B cell (primary cell): ENCODE measurements around the gene PCTP. TPM values are rescaled to one million over a fixed set of nuclear protein-coding genes. Genes with fewer than 3 reads are reported as not detected.

Source experiments
- ATAC-seq: fragments of 200-7000 bp; cut with Tn5 transposase; one replicate; pipeline ENCODE4 v1.10.0; 2021; ENCODE audit warnings: low read depth, mild to moderate bottlenecking, moderate number of reproducible peaks, moderate library complexity
- CTCF ChIA-PET: fragments of 350-600 bp; sonication (Branson Sonifier 250); formaldehyde crosslinking; loops from one replicate; lab custom pipeline; 2021; ENCODE audit warnings: antibody characterized with exemption, inconsistent platforms; lab: Charles Lee
- POLR2A ChIA-PET: fragments of 350-600 bp; sonication (Branson Sonifier 250); formaldehyde crosslinking; loops from one replicate; lab custom pipeline; 2021; ENCODE audit warnings: antibody characterized with exemption; lab: Charles Lee
- DNase-seq: peaks from one replicate; pipeline ENCODE4 v3.0.0; 2013
- H2AFZ ChIP-seq: 2 replicates; pipeline ENCODE4 v1.6.1; 2012; ENCODE audit warnings: mild to moderate bottlenecking, low read depth, low read length; ENCODE audit not compliant: insufficient read depth, poor library complexity, severe bottlenecking
- H3K27ac ChIP-seq, 2 donors: 1 replicate in 1 of 2; 2 replicates in 1 of 2; pipeline ENCODE4 v1.5.1; 2012 to 2013; ENCODE audit warnings: low read length in 2 of 2, mild to moderate bottlenecking in 2 of 2, moderate library complexity in 1 of 2
- H3K27me3 ChIP-seq, 4 experiments: fragments of 200-600 bp in 1 of 4; sonication (generic) in 1 of 4; replicated peaks in 1 of 4; 1 replicate in 2 of 4; 2 replicates in 2 of 4; pipeline versions ENCODE4 v1.6.1 to v1.7.0; 2013 to 2016; ENCODE audit warnings: low read length in 3 of 4, mild to moderate bottlenecking in 2 of 4, mixed read lengths in 1 of 4, moderate library complexity in 1 of 4; ENCODE audit not compliant: insufficient read depth in 4 of 4, control insufficient read depth in 3 of 4; ENCODE audit errors: control extremely low read depth in 1 of 4
- H3K36me3 ChIP-seq, 2 experiments: replicated peaks in 1 of 2; 1 replicate in 1 of 2; 2 replicates in 1 of 2; pipeline versions ENCODE4 v1.6.1 to v1.7.1; 2013; ENCODE audit warnings: low read length in 1 of 2; ENCODE audit not compliant: insufficient read depth in 2 of 2, control insufficient read depth in 1 of 2; ENCODE audit errors: control extremely low read depth in 1 of 2, extremely low read depth in 1 of 2
- H3K4me1 ChIP-seq, 2 donors: fragments of 200-600 bp in 1 of 2; sonication (generic) in 1 of 2; 1 replicate in 1 of 2; 2 replicates in 1 of 2; pipeline versions ENCODE4 v1.5.1 to v1.6.1; 2013 to 2017; ENCODE audit warnings: low read length in 2 of 2; ENCODE audit not compliant: control insufficient read depth in 2 of 2, insufficient read depth in 2 of 2
- H3K4me2 ChIP-seq: replicated peaks from 2 replicates; pipeline ENCODE3; 2012; ENCODE audit warnings: mild to moderate bottlenecking, low read depth, low read length; ENCODE audit not compliant: poor library complexity, severe bottlenecking
- H3K4me3 ChIP-seq, 5 experiments: fragments of 200-600 bp in 1 of 5; sonication (generic) in 1 of 5; 1 replicate in 3 of 5; 2 replicates in 2 of 5; pipeline versions ENCODE4 v1.5.1 to v1.7.0; 2011 to 2016; ENCODE audit warnings: low read length in 4 of 5, mild to moderate bottlenecking in 4 of 5, low read depth in 2 of 5, control low read depth in 1 of 5, moderate library complexity in 1 of 5; ENCODE audit not compliant: insufficient read depth in 1 of 5; ENCODE audit errors: control extremely low read depth in 1 of 5, extremely low read depth in 1 of 5
- H3K79me2 ChIP-seq: fragments of 200-600 bp; sonication (generic); one replicate; pipeline ENCODE4 v1.6.0; 2016; ENCODE audit warnings: low read length; ENCODE audit not compliant: control insufficient read depth, insufficient read depth
- H3K9ac ChIP-seq: fragments of 200-600 bp; sonication (generic); 2 replicates; pipeline ENCODE4 v1.6.1; 2017; ENCODE audit warnings: mild to moderate bottlenecking, low read length, moderate library complexity
- H3K9me3 ChIP-seq, 3 donors: one replicate each; pipeline versions ENCODE4 v1.6.1 to v1.7.1; 2013; ENCODE audit warnings: low read length in 2 of 3; ENCODE audit not compliant: control insufficient read depth in 2 of 3, insufficient read depth in 1 of 3; ENCODE audit errors: control extremely low read depth in 1 of 3
- H4K20me1 ChIP-seq: 2 replicates; pipeline ENCODE4 v1.6.0; 2012; ENCODE audit warnings: mild to moderate bottlenecking, low read length; ENCODE audit not compliant: insufficient read depth, control insufficient read depth, poor library complexity, severe bottlenecking
- H3K27ac Mint-ChIP-seq: one replicate; pipeline ENCODE4 v1.8.0; 2021; ENCODE audit warnings: mixed read lengths
- H3K27me3 Mint-ChIP-seq: one replicate; pipeline ENCODE4 v1.8.0; 2021; ENCODE audit warnings: mixed read lengths
- H3K4me1 Mint-ChIP-seq: one replicate; pipeline ENCODE4 v1.8.0; 2021; ENCODE audit warnings: mixed read lengths
- H3K4me3 Mint-ChIP-seq: one replicate; pipeline ENCODE4 v1.8.0; 2021; ENCODE audit warnings: mixed read lengths
- H3K9me3 Mint-ChIP-seq: one replicate; pipeline ENCODE4 v1.8.0; 2022; ENCODE audit warnings: mixed read lengths; ENCODE audit not compliant: insufficient read depth
- EZH2 ChIP-seq: IDR thresholded peaks from 2 replicates; pipeline ENCODE4 v1.6.1; 2012; ENCODE audit warnings: borderline replicate concordance, low read depth, mild to moderate bottlenecking, moderate library complexity, low read length; ENCODE audit not compliant: insufficient read depth, poor library complexity, severe bottlenecking
- WGBS: methylation state at CpG from one replicate; pipeline ENCODE4 v1.1.5; 2013; ENCODE audit warnings: missing lambda C conversion rate; ENCODE audit not compliant: insufficient coverage; 5-methylcytosine and 5-hydroxymethylcytosine counted together
- intact Hi-C: fragments of 100-400 bp; cut with micrococcal nuclease; formaldehyde crosslinking; loops from one replicate; pipeline ENCODE4 v1.10.0; 2022
- polyA plus RNA-seq: library from polyadenylated mRNA; depleted of rRNA; stranded (reverse); fragments of >200 nt; gene quantifications from 2 replicates; pipeline ENCODE4 v1.2.3, GENCODE V29; 2012
- total RNA-seq, 2 donors: library from RNA; stranded (reverse); fragments of 120-200 nt in 1 of 2; gene quantifications; 1 replicate in 1 of 2; 2 replicates in 1 of 2; pipeline versions ENCODE4 v1.2.3 to v1.2.4, GENCODE V29; 2013 to 2022
- TF ChIP-seq, protein P1 (sequence below): fragments of 200-600 bp; IDR thresholded peaks from one replicate; pipeline ENCODE4 v1.8.0; 2022; ENCODE audit warnings: antibody characterized with exemption, mild to moderate bottlenecking

PCTP gene
- total and polyA plus RNA-seq, 2 donors (not counting 1 experiment from before 2014, with no cell fraction given) = 3.2 to 9.0 TPM

GRCh38 chr17:55751720-55752250 lies 934 bp downstream of the PCTP start:
- Mint-ChIP-seq H3K4me3 (peak overlapping the region; percentile 84), H3K4me1 (peaks cover 14% of the 10 kb centered on the region), H3K27ac (no peak overlapping the region), H3K27me3 (peaks cover 23% of the 10 kb centered on the region), H3K9me3 (no peaks in the 10 kb centered on the region)
- H2AFZ ChIP-seq = peak overlapping the region; percentile 99
- ATAC-seq = no peak
- 86% methylated on average over 4 of the region's 4 CpGs for WGBS
- H4K20me1 ChIP-seq = no peaks in the 10 kb centered on the region
- peak overlapping the region; percentile 86 for H3K9ac ChIP-seq
- peaks cover 0 to 4% (median 2%) of the 10 kb centered on the region in 4 experiments for H3K27me3 ChIP-seq
- peak overlapping the region in 4 of 5 experiments; percentile 74 to 93 (median 83) for H3K4me3 ChIP-seq
- CTCF ChIA-PET = interaction anchor here (1.1 to 1.8 kb wide), 4 partner anchors 9 to 29 kb away, joined by 3 to 19 read pairs (median 3); no protein-coding TSS in a partner anchor
- DNase-seq = no peak
- no peaks in the 10 kb centered on the region for H3K36me3 ChIP-seq
- no peak overlapping the region for H3K27ac ChIP-seq
- no peak for TF ChIP-seq EZH2
- TF ChIP-seq, protein P1, sequence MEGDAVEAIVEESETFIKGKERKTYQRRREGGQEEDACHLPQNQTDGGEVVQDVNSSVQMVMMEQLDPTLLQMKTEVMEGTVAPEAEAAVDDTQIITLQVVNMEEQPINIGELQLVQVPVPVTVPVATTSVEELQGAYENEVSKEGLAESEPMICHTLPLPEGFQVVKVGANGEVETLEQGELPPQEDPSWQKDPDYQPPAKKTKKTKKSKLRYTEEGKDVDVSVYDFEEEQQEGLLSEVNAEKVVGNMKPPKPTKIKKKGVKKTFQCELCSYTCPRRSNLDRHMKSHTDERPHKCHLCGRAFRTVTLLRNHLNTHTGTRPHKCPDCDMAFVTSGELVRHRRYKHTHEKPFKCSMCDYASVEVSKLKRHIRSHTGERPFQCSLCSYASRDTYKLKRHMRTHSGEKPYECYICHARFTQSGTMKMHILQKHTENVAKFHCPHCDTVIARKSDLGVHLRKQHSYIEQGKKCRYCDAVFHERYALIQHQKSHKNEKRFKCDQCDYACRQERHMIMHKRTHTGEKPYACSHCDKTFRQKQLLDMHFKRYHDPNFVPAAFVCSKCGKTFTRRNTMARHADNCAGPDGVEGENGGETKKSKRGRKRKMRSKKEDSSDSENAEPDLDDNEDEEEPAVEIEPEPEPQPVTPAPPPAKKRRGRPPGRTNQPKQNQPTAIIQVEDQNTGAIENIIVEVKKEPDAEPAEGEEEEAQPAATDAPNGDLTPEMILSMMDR = no peak
- H3K79me2 ChIP-seq = no peaks in the 10 kb centered on the region
- H3K4me2 ChIP-seq = peak overlapping the region; percentile 93
- intact Hi-C loops = loop anchor here (1.0 to 2.0 kb wide), 2 partner anchors 331 to 783 kb away; partner anchors contain the start of genes COX11, MMD and STXBP4
- peaks cover 5 to 11% of the 10 kb centered on the region in 2 donors for H3K4me1 ChIP-seq
- no peaks in the 10 kb centered on the region for H3K9me3 ChIP-seq
- POLR2A ChIA-PET = no interaction called here

- Histone ChIP-seq H3K4me1 (peaks cover 2% of the 10 kb centered on the region in 2 donors), H3K27me3 (no peaks in the 10 kb centered on the region), H3K36me3 (no peaks in the 10 kb centered on the region), H3K9me3 (no peaks in the 10 kb centered on the region), H3K4me2 (no peak overlapping the region), H3K79me2 (no peaks in the 10 kb centered on the region), H4K20me1 (no peaks in the 10 kb centered on the region), H3K9ac (no peak overlapping the region), H3K4me3 (no peak overlapping the region), H3K27ac (no peak overlapping the region), H2AFZ (no peak overlapping the region)
- POLR2A ChIA-PET = interaction anchor here (0.5 kb wide), 1 partner anchor 31 kb away, joined by 3 read pairs; no protein-coding TSS in a partner anchor
- Mint-ChIP-seq H3K27me3 (no peaks in the 10 kb centered on the region), H3K4me3 (no peak overlapping the region), H3K4me1 (peaks cover 5% of the 10 kb centered on the region), H3K27ac (no peak overlapping the region), H3K9me3 (no peaks in the 10 kb centered on the region)
- DNase-seq = no peak
- CTCF ChIA-PET = no interaction called here
- intact Hi-C loops = no loop called here
- no CpG with 5 or more reads among the region's 2 CpGs for WGBS
- ATAC-seq = no peak
- no peak for TF ChIP-seq EZH2
- TF ChIP-seq, protein P1 = no peak
Observed at GRCh38 chr17:55756689-55757088, 5.8 kb downstream of the PCTP start.
